Measurements from ENCODE around the gene KYAT1. TPM values are rescaled to one million over a fixed set of nuclear protein-coding genes. Genes with fewer than 3 reads are reported as not detected.
A peak's percentile ranks its signal among the peaks of the same experiment; 100 is the strongest.

The KYAT1 gene
- total RNA-seq, 2 donors from 2014 or later = 4.8 to 5.7 TPM

- Mint-ChIP-seq H3K36me3 (ENCODE audit: low read depth) (no peaks in the 10 kb centered on the region), H3K27me3 (no peaks in the 10 kb centered on the region), H3K4me3 (peak overlapping the region; percentile 57), H3K4me1 (peaks cover 13% of the 10 kb centered on the region), H3K27ac (peak overlapping the region; percentile 54)
- DNase-seq (no peak), ATAC-seq (no peak)
- H3K9me3 ChIP-seq (ENCODE audit: control insufficient read depth, low read length, poor library complexity, severe bottlenecking) = no peaks in the 10 kb centered on the region
Observed at GRCh38 chr9:128820665-128821583, 60.8 kb downstream of the KYAT1 start.

- H3K4me1 Mint-ChIP-seq = peaks cover 13% of the 10 kb centered on the region
- no peaks in the 10 kb centered on the region for H3K36me3 Mint-ChIP-seq (ENCODE audit: low read depth)
- DNase-seq (no peak), ATAC-seq (no peak)
- H3K27ac Mint-ChIP-seq = peak overlapping the region; percentile 54
- no peaks in the 10 kb centered on the region for H3K27me3 Mint-ChIP-seq
- H3K4me3 Mint-ChIP-seq = peak overlapping the region; percentile 80
- H3K9me3 ChIP-seq (ENCODE audit: control insufficient read depth, low read length, poor library complexity, severe bottlenecking) = no peaks in the 10 kb centered on the region
Observed at GRCh38 chr9:128819716-128820664, 61.8 kb downstream of the KYAT1 start.

DNA sequence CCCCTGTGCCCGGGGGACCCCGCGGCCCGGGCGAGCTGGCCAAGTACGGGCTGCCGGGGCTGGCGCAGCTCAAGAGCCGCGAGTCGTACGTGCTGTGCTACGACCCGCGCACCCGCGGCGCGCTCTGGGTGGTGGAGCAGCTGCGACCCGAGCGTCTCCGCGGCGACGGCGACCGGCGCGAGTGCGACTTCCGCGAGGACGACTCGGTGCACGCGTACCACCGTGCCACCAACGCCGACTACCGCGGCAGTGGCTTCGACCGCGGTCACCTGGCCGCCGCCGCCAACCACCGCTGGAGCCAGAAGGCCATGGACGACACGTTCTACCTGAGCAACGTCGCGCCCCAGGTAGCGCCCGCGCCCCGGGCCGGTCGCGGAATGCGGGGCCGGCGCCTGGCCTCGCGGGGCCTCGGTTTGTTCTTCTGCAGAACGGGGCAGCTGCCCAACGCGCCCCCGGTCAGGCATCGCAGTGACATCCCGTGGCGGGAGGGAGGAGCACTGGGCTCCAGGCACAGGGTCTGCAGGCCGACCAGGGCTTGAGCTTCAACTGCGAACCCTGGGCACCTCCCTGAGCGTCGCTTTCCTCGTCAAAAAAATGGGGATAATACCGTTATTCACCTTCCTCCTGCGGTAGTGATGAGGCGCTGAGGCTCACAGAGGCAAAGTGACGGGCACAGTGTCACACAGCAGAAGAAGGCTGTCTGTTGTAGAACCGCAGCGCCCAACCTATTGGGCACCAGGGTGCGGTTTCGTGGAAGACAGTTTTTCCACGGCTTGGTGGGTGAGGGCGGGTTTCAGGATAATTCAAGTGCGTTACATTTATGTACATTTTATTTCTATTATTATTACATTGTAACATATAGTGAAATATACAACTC lies 62.7 kb downstream of the KYAT1 start:
- Mint-ChIP-seq H3K4me1 (peaks cover 13% of the 10 kb centered on the region), H3K27ac (no peak overlapping the region), H3K4me3 (peak overlapping the region; percentile 80), H3K27me3 (no peaks in the 10 kb centered on the region), H3K36me3 (ENCODE audit: low read depth) (no peaks in the 10 kb centered on the region)
- DNase-seq (peak; percentile 16 to 33 (median 27)), ATAC-seq (peak; percentile 46)
- no peaks in the 10 kb centered on the region for H3K9me3 ChIP-seq (ENCODE audit: control insufficient read depth, low read length, poor library complexity, severe bottlenecking)

DNA sequence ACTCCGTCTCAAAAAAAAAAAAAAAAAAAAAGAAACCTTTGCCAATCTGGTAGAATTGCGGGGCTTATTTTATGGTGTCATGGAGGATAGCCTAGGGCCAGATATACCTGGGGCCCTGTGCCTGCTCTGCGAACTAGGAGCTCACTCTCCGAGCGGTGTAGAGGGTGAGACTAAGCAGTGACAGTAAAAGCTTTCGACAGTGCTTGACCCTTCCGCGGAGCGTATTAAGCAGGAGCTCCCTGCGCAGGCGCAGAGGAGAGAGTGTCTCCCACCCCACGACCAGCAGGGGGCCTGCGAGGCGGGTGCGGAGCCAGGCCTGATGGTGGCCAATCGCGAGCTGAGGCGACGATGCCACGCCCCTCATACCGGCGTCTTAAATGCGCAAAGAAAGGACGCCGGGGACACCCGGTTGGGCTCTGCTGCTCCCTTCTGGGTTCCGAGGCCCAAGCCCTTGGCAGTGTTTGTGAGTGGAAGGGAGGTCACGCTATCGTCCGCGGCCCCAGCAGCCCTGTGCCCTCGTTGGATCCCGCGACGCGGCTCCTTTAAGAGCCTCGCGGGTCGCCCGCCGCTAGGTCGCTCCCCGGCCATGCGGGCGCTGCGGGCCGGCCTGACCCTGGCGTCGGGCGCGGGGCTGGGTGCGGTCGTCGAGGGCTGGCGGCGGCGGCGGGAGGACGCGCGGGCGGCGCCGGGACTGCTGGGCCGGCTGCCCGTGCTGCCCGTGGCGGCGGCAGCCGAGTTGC lies 63.5 kb downstream of the KYAT1 start, which contains the start of gene ENDOG:
ENDOG (plus strand) TSS at position 402 of the 740 bp plus-strand sequence; CDS start at position 587, 185 bp downstream.
- H3K9me3 ChIP-seq (ENCODE audit: control insufficient read depth, low read length, poor library complexity, severe bottlenecking) = no peaks in the 10 kb centered on the region
- Mint-ChIP-seq H3K4me1 (peaks cover 13% of the 10 kb centered on the region), H3K27me3 (no peaks in the 10 kb centered on the region), H3K36me3 (ENCODE audit: low read depth) (no peaks in the 10 kb centered on the region), H3K4me3 (peak within 1 kb of the TSS; percentile 87), H3K27ac (peak within 1 kb of the TSS; percentile 79)
- peak; percentile 96 for ATAC-seq
- peak; percentile 96 to 99 (median 96) for DNase-seq

- Mint-ChIP-seq H3K27me3 (no peaks in the 10 kb centered on the region), H3K36me3 (ENCODE audit: low read depth) (peaks cover 3% of the 10 kb centered on the region), H3K27ac (peak overlapping the region; percentile 37), H3K4me1 (no peaks in the 10 kb centered on the region), H3K4me3 (no peak overlapping the region)
- ATAC-seq = no peak
- no peaks in the 10 kb centered on the region for H3K9me3 ChIP-seq (ENCODE audit: control insufficient read depth, low read length, poor library complexity, severe bottlenecking)
- no peak for DNase-seq
Observed at GRCh38 chr9:128810873-128811272, 70.9 kb downstream of the KYAT1 start.

DNA sequence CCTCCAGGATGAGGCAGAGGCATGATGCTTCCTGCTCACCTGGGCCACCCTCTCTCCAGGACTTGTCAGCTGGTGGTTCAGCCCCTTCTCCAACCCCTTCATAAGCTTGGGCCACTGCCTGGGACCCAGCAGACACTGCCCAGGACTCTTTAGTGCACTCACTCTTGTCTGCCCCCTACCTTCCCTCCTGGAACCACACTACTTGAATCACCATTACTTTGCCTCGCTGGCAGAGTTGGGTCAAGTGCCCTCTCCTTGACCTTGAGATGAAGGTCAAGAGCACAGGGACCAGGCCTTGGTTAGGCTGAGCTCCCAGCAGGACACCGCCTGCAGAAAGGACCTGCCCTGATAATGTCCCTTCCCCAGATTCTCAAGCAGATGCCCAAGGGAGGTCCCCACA lies 71.9 kb downstream of the KYAT1 start:
- no peak overlapping the region for H3K4me3 Mint-ChIP-seq

DNA sequence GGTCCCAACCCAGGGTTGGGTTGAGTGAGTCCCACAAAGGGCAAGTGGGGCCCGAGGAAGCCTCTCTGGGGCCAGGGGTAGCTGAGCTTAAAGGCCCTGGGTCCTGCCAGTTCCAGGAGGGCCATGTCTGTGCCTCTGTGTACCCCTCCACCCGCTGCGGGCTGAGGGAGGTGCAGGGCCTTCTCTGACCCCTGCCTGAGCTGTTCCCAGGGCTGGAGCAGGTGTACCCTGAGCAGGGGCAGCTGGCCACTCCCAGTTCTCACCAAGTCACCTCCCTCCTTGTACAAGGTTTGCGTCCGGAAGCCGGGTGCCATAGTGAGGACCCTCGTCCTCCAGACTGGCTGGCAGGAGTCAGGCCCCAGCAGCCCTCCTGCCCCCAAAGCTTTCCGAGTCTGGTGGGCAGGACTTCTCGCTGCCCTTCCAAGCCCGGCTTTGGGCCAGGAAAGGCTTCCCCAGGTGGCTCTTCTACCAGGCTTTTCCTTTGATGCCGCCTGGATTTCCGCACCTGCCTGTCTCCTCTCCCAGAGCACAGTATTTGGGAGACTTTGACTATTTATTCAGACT lies 72.6 kb downstream of the KYAT1 start:
- ATAC-seq (no peak), DNase-seq (no peak)
- H3K4me3 Mint-ChIP-seq = no peak overlapping the region
- no peaks in the 10 kb centered on the region for H3K9me3 ChIP-seq (ENCODE audit: control insufficient read depth, low read length, poor library complexity, severe bottlenecking)
- no peak overlapping the region for H3K27ac Mint-ChIP-seq
- no peaks in the 10 kb centered on the region for H3K4me1 Mint-ChIP-seq
- no peaks in the 10 kb centered on the region for H3K27me3 Mint-ChIP-seq
- peaks cover 3% of the 10 kb centered on the region for H3K36me3 Mint-ChIP-seq (ENCODE audit: low read depth)

More for the DNA sequence above, 71.9 kb downstream of the KYAT1 start:
- Mint-ChIP-seq H3K27ac (no peak overlapping the region), H3K4me1 (no peaks in the 10 kb centered on the region), H3K27me3 (no peaks in the 10 kb centered on the region), H3K36me3 (ENCODE audit: low read depth) (peaks cover 3% of the 10 kb centered on the region)
- ATAC-seq (no peak), DNase-seq (no peak)
- no peaks in the 10 kb centered on the region for H3K9me3 ChIP-seq (ENCODE audit: control insufficient read depth, low read length, poor library complexity, severe bottlenecking)

- no peaks in the 10 kb centered on the region for H3K27me3 Mint-ChIP-seq
- DNase-seq = no peak
- no peaks in the 10 kb centered on the region for H3K4me1 Mint-ChIP-seq
- peaks cover 3% of the 10 kb centered on the region for H3K36me3 Mint-ChIP-seq (ENCODE audit: low read depth)
- no peak for ATAC-seq
- H3K9me3 ChIP-seq (ENCODE audit: control insufficient read depth, low read length, poor library complexity, severe bottlenecking) = no peaks in the 10 kb centered on the region
- H3K27ac Mint-ChIP-seq = no peak overlapping the region
- H3K4me3 Mint-ChIP-seq = no peak overlapping the region
Observed at GRCh38 chr9:128808543-128808942, 73.2 kb downstream of the KYAT1 start.

DNA sequence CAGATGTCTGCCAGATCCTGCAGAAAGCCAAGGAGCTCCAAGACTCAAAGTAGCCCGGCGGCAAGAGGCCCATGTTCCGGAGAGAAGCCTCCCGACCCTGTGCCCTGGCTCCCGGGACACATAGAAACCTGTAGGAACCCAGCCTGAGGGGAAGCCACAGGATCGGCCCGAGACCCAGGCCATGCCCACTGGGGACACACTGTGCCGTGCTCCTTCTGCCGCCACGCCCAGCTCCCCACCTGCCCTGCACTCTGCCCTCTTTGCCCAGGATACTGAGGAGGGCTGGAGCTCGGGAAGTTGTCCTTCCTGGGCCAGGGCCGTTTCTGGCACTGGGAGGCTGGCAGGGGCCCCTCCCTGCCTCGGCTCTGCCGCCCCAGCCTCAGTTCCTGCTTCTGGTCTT lies 73.9 kb downstream of the KYAT1 start:
- H3K9me3 ChIP-seq (ENCODE audit: control insufficient read depth, low read length, poor library complexity, severe bottlenecking) = no peaks in the 10 kb centered on the region
- Mint-ChIP-seq H3K27me3 (no peaks in the 10 kb centered on the region), H3K4me1 (no peaks in the 10 kb centered on the region), H3K36me3 (ENCODE audit: low read depth) (peaks cover 3% of the 10 kb centered on the region), H3K27ac (no peak overlapping the region), H3K4me3 (no peak overlapping the region)
- ATAC-seq (no peak), DNase-seq (no peak)

DNA sequence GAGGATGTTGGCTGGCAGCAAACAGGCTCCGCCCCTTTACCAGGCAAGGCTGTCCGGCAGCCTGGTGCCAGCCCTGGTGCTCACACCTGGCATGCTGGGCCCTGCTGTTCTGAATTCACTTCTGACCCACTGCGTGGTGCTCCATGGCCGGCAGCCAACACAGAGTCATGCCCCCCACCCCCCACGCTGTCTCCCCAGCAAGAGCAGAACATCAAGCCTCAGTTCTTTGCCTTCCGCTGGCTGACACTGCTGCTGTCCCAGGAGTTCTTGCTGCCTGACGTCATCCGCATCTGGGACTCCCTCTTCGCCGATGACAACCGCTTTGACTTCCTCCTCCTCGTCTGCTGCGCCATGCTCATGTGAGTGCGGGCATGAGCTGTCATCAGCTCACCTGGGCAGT lies 76.1 kb downstream of the KYAT1 start:
- no peak for DNase-seq
- peaks cover 3% of the 10 kb centered on the region for H3K36me3 Mint-ChIP-seq (ENCODE audit: low read depth)
- ATAC-seq = no peak
- H3K4me3 Mint-ChIP-seq = no peak overlapping the region
- H3K27me3 Mint-ChIP-seq = no peaks in the 10 kb centered on the region
- H3K4me1 Mint-ChIP-seq = no peaks in the 10 kb centered on the region
- no peak overlapping the region for H3K27ac Mint-ChIP-seq
- no peaks in the 10 kb centered on the region for H3K9me3 ChIP-seq (ENCODE audit: control insufficient read depth, low read length, poor library complexity, severe bottlenecking)

GRCh38 chr9:128802482-128802881 lies 79.3 kb downstream of the KYAT1 start:
- no peaks in the 10 kb centered on the region for H3K9me3 ChIP-seq (ENCODE audit: control insufficient read depth, low read length, poor library complexity, severe bottlenecking)
- no peak overlapping the region for H3K27ac Mint-ChIP-seq
- no peak overlapping the region for H3K4me3 Mint-ChIP-seq
- H3K27me3 Mint-ChIP-seq = no peaks in the 10 kb centered on the region
- ATAC-seq (no peak), DNase-seq (no peak)
- H3K36me3 Mint-ChIP-seq (ENCODE audit: low read depth) = peaks cover 4% of the 10 kb centered on the region
- peaks cover 2% of the 10 kb centered on the region for H3K4me1 Mint-ChIP-seq

DNA sequence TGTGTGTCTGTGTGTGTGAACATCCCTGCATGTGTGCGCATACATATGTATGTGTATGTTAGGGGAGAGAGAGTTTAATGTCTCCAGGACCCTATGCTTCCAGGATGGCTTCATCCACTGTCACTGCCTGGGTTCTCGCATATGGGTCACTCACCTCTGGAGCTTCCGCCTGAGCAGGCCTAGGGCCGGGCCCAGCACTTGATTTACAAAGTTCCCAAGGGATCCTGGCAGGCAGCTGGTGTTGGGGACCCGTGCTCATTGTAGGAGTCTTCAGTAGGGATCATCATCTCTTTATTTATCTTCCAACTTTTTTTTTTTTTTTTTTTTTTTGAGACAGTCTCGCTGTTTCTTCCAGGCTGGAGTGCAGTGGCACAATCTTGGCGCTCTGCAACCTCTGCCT lies 81.7 kb downstream of the KYAT1 start:
- no peak overlapping the region for H3K27ac Mint-ChIP-seq
- H3K4me1 Mint-ChIP-seq = peaks cover 2% of the 10 kb centered on the region
- ATAC-seq (no peak), DNase-seq (no peak)
- H3K27me3 Mint-ChIP-seq = no peaks in the 10 kb centered on the region
- no peak overlapping the region for H3K4me3 Mint-ChIP-seq
- H3K9me3 ChIP-seq (ENCODE audit: control insufficient read depth, low read length, poor library complexity, severe bottlenecking) = no peaks in the 10 kb centered on the region
- H3K36me3 Mint-ChIP-seq (ENCODE audit: low read depth) = peaks cover 4% of the 10 kb centered on the region

Measured in T-helper 17 cell (primary cell).